ENCODE measurements around the gene INPP5F.

DNA sequence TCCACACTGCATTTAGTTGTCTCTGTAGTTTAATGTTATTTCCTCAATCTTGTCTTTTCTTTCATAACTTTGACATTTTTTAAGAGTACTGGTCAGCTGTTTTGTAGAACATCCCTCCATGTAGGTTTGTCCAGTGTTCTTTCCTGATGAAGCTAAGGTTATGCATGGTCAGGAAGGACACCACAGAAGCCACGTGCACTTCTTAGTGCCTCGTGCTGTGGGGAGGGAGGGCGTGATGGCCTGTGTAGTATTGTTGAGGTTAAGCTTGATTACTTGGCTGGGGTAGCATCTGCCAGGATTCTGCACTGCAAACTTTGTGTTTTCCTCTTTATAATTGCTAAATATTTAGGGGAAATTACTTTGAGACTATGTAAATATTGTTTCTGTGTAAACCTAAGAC, 98.4 kb downstream of the INPP5F start:
- TF ChIP-seq, protein P1, sequence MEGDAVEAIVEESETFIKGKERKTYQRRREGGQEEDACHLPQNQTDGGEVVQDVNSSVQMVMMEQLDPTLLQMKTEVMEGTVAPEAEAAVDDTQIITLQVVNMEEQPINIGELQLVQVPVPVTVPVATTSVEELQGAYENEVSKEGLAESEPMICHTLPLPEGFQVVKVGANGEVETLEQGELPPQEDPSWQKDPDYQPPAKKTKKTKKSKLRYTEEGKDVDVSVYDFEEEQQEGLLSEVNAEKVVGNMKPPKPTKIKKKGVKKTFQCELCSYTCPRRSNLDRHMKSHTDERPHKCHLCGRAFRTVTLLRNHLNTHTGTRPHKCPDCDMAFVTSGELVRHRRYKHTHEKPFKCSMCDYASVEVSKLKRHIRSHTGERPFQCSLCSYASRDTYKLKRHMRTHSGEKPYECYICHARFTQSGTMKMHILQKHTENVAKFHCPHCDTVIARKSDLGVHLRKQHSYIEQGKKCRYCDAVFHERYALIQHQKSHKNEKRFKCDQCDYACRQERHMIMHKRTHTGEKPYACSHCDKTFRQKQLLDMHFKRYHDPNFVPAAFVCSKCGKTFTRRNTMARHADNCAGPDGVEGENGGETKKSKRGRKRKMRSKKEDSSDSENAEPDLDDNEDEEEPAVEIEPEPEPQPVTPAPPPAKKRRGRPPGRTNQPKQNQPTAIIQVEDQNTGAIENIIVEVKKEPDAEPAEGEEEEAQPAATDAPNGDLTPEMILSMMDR (IDR thresholded peaks at IDR 0.05; ENCODE audit: insufficient read depth, low read length, poor library complexity, severe bottlenecking): no peak
- no peak for TF ChIP-seq EZH2phosphoT487 (conservative IDR thresholded peaks at IDR 0.05; ENCODE audit: low read length)

All from SU-DHL-6 (cell line).